ENCODE results near the gene NHEJ1. TPM values are rescaled to one million over a fixed set of nuclear protein-coding genes. Genes with fewer than 3 reads are reported as not detected.

NHEJ1 gene
- polyA plus RNA-seq, 3 donors, result 8.8 to 12.8 (median 9.4) TPM

DNA sequence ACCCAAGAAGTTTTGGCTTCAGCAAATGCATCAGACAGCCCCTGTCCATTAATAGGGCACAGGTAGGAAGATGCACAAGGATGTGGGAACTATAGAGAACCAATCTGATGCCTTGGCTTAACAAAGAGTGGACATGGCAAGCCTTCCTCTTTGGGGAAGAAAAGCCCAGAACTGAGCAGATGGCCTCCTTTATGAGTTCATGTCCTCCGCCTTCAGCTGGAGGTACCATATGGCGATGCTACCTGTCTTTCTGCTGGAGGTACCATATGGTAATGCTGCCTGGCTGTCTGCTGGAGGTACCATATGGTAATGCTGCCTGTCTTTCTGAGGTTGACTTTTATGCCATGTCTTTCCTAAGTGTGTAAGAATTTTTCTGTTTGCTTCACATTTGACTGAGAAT is 23.5 kb upstream of the NHEJ1 start:
- no peak overlapping the region for H3K27ac ChIP-seq (ENCODE audit: low read depth, low read length)
- 96 to 100% (median 100%) methylated on average over 2 of the region's 2 CpGs for WGBS, 3 donors

DNA sequence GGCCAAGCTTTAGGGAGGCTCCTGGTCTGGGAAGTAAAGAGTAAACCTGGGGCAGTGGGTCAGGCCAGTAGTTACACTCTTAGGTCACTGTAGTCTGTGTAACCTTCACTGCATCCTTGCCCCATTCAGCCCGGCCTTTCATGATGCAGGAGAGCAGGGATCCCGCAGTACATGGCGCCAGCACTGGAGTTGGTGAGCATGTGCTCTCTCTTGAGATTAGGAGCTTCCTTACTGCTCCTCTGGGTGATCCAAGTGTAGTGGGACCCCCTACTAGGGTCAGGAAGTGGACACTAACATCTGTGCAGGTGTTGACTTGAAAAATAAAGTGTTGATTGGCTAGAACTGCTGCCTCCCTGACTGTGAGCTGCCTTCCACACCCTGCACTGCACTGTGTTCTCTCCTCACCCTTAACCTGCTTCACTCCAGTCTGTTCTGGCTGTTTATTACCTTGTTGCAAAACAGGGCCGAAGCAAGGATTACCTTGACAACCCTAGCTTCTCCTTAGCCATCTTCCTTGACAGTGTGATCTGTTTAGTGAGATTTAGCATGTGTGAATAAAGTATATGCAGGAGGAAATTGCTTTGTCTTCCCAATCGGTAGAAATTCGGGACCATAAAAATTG is 22.6 kb upstream of the NHEJ1 start:
- WGBS, 3 donors, result 87 to 93% (median 90%) methylated on average over 6 of the region's 6 CpGs
- no peak overlapping the region for H3K27ac ChIP-seq (ENCODE audit: low read depth, low read length)

DNA sequence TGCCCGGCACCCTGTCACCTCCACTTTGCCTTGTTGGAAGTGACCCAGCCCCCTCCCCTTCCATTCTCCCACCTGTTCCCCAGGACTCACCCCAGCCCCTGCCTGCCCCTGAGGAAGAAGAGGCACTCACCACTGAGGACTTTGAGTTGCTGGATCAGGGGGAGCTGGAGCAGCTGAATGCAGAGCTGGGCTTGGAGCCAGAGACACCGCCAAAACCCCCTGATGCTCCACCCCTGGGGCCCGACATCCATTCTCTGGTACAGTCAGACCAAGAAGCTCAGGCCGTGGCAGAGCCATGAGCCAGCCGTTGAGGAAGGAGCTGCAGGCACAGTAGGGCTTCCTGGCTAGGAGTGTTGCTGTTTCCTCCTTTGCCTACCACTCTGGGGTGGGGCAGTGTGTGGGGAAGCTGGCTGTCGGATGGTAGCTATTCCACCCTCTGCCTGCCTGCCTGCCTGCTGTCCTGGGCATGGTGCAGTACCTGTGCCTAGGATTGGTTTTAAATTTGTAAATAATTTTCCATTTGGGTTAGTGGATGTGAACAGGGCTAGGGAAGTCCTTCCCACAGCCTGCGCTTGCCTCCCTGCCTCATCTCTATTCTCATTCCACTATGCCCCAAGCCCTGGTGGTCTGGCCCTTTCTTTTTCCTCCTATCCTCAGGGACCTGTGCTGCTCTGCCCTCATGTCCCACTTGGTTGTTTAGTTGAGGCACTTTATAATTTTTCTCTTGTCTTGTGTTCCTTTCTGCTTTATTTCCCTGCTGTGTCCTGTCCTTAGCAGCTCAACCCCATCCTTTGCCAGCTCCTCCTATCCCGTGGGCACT is 21.9 kb upstream of the NHEJ1 start:
- WGBS, 3 donors, result 51 to 83% (median 61%) methylated on average over 8 of the region's 8 CpGs
- no peak overlapping the region for H3K27ac ChIP-seq (ENCODE audit: low read depth, low read length)

- no peak overlapping the region for H3K27ac ChIP-seq (ENCODE audit: low read depth, low read length)
- WGBS, 3 donors, result 88 to 100% (median 94%) methylated on average over 6 of the region's 6 CpGs
Observed at GRCh38 chr2:219181531-219181930, 20.9 kb upstream of the NHEJ1 start.

DNA sequence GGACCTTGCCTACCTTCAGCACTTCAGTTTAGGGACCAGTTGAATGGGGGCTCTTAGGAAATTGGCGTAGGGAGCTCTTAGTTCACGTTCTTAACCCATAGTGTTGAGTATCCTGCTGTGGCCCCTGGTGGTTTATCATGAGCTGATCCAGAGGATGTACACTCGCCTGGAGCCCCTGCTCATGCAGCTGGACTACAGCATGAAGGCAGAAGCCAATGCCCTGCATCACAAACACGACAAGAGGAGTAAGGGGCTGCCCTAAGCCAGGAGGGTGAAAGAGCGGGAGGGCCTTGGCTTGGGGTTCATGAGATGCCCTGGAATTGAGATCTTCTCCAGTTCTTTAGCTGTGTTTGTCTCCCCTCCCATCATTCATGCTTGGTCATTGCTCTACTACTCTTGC is 20.3 kb upstream of the NHEJ1 start:
- 91 to 93% (median 93%) methylated on average over 5 of the region's 5 CpGs for WGBS, 3 donors
- H3K27ac ChIP-seq (ENCODE audit: low read depth, low read length), result no peak overlapping the region

DNA sequence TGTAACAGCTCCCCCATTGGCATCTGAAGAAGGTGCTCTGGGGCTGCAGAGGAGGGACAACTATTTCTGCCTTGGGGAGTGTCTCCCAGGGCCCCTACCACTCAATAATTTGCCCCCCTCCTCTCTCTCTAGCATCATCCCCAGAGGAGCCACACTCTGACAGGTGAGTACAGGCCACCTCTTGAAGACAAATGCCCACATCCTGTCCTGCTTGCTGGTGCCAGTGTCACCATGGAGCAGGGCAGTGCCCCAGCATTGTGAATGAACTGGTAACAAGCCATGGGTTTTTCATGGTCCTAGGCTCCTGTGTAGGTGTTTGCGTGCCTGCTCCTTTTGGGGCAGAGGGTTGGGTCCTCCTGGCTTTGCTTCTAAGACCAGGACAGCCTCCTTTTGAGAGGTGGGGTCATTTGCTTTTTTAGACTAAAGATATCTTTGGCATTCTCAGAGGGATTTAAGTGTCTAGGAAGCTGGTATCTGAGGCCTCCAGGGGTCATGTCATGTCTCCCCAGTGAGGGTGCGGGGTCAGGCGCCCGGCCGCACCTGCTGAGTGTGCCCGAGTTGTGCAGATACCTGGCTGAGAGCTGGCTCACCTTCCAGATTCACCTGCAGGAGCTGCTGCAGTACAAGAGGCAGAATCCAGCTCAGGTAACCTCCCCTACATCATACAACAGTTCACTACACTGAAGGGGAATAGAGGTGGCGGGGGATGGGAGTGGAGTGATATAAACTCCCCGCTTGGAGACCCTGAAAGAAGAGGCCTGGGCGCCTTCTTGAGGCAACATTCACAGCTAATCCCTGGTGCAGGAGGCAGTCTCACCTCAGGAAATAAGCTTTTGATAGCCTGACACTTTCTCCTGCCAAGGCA is 19.2 kb upstream of the NHEJ1 start:
- no peak overlapping the region for H3K27ac ChIP-seq (ENCODE audit: low read depth, low read length)
- 95 to 98% (median 98%) methylated on average over 9 of the region's 9 CpGs for WGBS, 3 donors

DNA sequence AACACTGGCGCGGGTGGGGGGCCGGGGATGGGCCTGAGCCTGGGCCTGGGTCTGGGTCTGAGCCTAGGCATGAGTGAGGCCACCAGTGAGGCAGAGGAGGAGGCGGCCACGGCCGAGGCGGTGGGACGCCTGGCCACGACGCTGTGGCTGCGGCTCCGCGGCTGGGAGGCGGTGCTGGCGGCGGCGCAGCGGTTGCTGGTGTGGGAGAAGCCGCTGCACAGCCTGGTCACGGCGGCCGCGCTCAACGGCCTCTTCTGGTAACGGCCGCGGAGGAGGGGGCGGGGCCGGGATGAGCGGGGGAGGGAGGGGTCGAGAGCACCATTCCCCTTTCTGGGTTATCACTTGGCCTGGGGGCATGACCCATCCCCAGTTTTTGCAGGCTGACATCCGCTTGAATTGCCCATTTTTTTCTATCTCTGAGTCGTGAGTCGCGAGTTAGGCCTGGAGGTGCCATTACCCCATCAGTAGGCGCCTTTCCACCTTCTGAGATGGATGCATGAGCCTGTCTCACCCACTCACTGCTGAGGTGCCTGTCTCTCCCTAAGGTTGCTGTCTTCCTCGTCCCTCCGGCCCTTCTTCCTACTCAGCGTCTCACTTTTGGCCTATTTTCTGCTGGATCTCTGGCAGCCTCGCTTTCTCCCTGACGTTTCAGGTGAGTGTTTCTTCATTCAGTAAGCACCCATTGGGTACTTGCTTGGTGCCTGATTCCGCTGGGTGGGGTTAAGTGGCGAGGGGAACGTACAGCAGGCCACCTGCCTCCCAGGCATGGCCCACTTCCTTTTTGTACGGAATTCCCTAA is 18.0 kb upstream of the NHEJ1 start:
- WGBS, 3 donors, result 3 to 4% (median 3%) methylated on average over 32 to 45 of the region's 45 CpGs
- H3K27ac ChIP-seq (ENCODE audit: low read depth, low read length), result peak overlapping the region; percentile 84

DNA sequence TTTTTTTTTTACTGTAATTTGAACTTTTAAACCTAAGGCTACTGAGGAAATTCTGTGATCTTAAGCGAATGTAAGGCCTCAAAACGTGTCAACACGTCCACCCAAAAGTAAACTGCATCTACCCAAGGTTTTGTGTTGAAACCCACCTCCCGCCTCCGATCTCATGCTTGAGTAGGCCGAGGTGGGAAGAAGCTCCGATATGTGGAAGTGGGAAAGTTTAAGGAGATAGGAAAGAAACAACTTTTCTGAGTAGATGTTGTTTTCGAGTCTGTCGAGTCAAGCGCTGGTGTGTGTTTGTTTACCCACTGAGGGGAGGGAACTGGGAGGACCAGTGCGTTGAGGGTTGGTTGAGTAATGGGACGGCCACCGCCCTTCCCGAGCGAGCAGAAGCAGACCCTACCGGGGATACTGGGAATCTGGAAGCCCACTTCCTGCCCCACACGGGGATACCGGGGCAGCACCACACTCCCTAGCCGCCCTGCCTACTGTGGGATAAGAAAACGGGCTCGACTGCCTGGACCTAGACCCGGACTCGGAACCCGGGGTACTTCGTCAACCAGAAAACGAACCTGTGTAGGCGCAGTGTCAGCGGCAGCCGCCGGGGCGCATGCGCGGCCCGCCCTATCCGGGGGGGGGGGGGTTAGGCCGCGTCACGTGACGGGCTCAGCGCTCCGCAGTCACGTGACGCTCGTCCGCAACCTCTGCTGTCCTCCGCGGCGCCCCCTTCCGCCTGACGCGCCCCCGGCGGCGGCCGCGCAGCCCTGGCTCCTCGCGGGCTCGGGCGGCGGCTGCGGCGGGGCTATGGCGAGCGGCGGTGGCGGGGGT is 17.1 kb upstream of the NHEJ1 start, which contains the start of gene RETREG2:
RETREG2 (plus strand) TSS at position 724 of the 825 bp plus-strand sequence; CDS start at position 802, 78 bp downstream.
- H3K27ac ChIP-seq (ENCODE audit: low read depth, low read length), result peak within 1 kb of the TSS; percentile 94
- WGBS, 3 donors, result 0 to 1% (median 0%) methylated on average over 30 to 67 of the region's 67 CpGs

DNA sequence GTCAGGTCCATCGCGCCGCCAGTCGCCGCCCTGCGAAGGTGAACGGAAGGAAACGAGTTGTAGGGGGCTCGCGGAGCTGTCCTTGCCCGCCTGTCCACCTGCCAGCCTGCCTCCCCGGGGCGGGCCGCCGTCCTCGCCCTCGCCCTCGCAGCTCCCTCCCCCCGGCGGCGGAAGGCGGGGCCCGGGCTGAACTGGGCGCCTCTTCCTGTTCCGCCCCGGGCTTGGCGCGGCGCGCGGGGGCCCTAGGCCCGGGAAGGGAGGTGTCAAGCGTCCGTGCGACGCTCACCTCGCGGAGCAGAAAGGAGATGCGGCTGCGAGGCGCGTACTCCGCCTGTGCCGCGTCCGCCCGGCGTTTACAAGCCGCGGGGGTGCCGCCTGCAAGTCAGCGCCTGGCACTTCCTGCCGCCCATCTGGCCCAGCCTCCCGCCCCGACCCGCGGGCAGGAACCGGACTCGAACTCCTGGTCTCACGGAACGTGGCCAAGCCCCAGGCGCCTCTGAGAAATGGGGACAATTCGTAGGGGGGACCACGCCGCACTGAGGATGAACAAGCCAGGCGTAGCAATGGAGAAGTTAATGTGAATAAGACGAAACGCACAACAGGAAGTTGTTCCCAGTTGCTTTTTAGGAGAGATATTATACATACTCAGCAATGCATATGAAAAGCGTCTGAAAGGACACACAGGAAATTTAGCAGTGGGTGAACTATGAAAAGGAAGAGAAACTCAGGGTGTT is 16.4 kb upstream of the NHEJ1 start, which contains the start of gene CNPPD1:
CNPPD1 (minus strand) TSS at position 108 of the 734 bp plus-strand sequence; CDS start at position 11, 97 bp downstream.
- peak within 1 kb of the TSS; percentile 94 for H3K27ac ChIP-seq (ENCODE audit: low read depth, low read length)
- 0 to 1% (median 0%) methylated on average over 51 to 69 of the region's 69 CpGs for WGBS, 3 donors

- 2 to 4% (median 2%) methylated on average over 34 to 45 of the region's 45 CpGs for WGBS, 3 donors
Observed at GRCh38 chr2:219175928-219176817, 15.6 kb upstream of the NHEJ1 start.

GRCh38 chr2:219175486-219175885 is 14.9 kb upstream of the NHEJ1 start:
- no peak overlapping the region for H3K27ac ChIP-seq (ENCODE audit: low read depth, low read length)
- 76 to 89% (median 82%) methylated on average over 7 of the region's 7 CpGs for WGBS, 3 donors

More at GRCh38 chr2:219175928-219176817, 15.6 kb upstream of the NHEJ1 start:
- H3K27ac ChIP-seq (ENCODE audit: low read depth, low read length), result peak overlapping the region; percentile 94

DNA sequence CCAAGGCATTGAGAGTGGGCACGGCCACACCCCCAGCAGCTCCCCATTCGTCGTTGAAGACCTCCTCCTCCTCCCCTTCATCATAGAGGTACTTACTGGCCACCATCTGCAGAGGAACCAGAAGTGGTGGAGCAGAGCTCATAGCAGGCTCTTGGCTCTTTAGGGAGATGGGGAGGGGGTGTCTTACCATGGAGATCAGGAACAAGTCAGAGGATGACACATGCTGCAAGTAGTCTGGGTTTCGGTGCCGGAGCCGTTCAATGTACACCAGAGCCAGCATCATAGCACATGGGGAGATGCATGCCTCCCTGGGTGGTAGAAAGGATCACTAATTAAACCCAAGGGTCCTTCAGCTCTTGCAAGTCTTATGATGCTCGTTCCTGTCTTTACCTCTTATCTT is 14.2 kb upstream of the NHEJ1 start:
- WGBS, 3 donors, result 89 to 94% (median 90%) methylated on average over 7 of the region's 7 CpGs
- no peak overlapping the region for H3K27ac ChIP-seq (ENCODE audit: low read depth, low read length)

- 79 to 90% (median 89%) methylated on average over 3 of the region's 3 CpGs for WGBS, 3 donors
- no peak overlapping the region for H3K27ac ChIP-seq (ENCODE audit: low read depth, low read length)
Observed at GRCh38 chr2:219174146-219174545, 13.5 kb upstream of the NHEJ1 start.

DNA sequence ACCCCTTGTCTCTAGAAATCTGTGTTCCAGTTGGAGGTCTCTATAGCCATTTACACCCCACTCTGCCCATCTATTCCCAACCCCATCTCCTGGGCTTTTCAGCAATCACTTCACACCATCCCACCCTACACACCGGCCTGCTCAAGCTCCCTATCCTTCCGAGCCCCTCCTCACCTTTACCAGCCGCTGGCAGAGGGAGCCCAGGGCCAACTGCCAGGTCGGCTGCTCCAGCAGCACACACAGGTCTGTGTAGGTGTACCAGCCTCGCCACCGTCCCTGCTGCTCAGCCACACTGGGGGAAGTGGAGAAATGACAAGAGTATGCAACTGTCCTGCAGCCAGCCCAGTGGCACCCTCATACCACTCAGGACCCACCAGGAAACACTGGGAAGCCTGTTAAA is 12.6 kb upstream of the NHEJ1 start:
- no peak overlapping the region for H3K27ac ChIP-seq (ENCODE audit: low read depth, low read length)
- WGBS, 3 donors, result 87 to 92% (median 91%) methylated on average over 6 of the region's 6 CpGs

- 78 to 90% (median 86%) methylated on average over 16 of the region's 16 CpGs for WGBS, 3 donors
- no peak overlapping the region for H3K27ac ChIP-seq (ENCODE audit: low read depth, low read length)
Observed at GRCh38 chr2:219172231-219173154, 11.9 kb upstream of the NHEJ1 start.
